Measurements from ENCODE around the gene SLC25A44.

SLC25A44 gene, protein sequence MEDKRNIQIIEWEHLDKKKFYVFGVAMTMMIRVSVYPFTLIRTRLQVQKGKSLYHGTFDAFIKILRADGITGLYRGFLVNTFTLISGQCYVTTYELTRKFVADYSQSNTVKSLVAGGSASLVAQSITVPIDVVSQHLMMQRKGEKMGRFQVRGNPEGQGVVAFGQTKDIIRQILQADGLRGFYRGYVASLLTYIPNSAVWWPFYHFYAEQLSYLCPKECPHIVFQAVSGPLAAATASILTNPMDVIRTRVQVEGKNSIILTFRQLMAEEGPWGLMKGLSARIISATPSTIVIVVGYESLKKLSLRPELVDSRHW

DNA sequence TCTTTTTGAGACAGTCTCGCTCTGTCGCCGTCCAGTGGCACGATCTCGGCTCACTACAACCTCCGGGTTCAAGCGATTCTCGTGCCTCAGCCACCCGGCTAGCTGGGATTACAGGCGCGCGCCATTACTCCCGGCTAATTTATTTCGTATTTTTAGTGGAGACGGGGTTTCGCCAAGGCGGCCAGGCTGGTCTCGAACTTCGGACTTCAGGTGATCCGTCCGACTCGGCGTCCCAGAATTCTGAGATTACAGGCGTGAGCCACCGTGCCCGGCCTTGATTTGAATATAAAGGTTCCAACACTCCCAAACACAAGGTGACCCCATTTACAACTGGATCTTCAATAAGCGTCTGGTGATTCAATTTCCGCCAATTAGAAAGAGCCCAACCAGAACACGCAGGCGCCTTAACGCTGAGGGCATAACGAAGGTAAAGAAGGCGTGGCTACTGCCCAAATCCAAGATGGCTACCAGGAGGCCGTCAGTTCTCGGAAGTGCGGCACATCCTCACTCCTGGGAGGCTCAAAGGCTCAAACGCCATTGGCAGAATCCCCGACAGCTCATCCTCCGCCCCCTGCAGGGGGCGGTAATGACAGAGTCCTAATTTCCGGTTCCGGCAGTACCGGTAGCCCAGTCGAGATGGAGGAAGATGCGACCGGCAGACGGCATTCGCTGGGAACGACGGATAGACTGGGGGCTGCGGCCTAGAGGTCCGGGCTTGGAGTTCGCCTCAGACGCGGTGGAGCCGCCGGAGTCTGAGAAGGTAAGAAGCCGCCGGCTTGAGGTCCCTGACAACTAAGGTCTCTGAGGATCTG is at the start of gene SLC25A44:
Gene SLC25A44 (plus strand): TSS at position 617 of the 812 bp plus-strand sequence. CDS start 5,744 bp downstream, outside the sequence.
- peak; percentile 92 to 96 (median 95) for DNase-seq (ENCODE audit: low read depth in 3 of 3)

DNA sequence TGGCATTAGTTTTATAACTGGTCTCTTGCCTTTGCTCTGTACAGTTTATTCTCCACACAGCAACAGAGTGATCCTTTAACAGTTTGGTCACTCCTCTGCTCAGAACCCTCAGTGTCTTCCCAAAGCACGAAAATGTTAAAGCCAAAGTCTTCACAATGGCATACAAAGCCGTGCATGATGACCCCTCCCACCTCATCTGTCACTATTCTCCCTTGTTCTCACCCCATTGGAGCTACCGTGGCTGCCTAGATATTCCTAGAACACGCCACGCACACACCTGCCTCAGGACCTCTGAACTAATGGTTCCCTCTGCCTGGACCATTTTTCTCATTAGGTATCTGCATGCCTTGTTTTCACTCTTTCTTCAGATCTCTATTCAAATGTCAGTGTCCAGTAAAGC is 49.2 kb upstream of the SLC25A44 start:
- no peak for DNase-seq (ENCODE audit: low read depth in 3 of 3)

DNA sequence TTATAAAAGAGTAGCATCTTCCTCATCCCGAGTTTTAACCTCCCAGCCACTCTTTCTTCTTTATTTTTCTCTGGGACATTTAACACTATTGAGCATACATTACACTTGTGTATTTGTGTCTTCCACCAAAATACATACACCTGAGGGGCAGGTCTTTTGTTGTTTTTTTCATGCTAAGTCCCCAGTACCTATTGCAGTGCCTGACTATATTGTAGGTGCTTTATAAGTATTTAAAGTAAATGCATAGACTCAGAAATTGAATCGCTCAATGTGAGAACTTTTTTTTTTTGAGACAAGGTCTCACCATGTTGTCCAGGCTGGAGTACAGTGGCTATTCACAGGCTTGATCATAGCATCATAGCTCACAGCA is 48.3 kb upstream of the SLC25A44 start:
- no peak for DNase-seq (ENCODE audit: low read depth in 3 of 3)

DNA sequence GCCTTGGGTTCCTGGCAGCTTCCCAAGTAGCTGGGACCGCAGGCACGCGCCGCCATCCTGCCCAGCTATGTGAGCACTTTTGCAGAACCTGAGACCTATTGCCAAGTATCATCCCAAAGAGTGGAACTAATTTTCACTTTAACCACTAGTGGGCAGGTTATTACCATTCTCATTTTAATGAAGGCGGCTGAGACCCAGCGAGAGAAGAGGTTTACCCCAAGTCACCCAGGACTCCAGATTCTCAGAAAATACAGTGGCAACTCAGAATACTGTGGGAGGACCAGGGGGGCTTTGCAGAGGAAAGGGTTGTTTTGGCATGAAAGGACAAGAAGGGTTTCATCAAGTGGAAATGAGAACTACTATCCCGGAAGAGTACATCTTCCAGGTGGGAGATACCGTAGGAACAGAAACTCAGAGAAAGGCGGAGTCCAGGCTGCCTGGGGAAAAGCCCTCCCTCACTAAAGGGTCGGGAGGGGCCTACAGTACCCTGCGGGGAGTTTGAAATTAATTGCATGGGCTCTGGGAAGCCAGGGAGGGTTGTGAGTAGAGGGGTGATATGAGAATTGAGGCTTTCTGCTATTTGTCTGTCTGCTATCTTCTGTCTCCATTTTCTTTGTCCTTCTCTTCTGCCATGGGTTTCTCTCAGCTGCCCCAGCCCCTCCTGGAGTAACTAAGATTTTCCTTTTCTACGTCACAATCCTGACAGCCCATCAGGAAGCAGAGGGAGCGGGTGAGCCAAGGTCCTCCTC is 47.7 kb upstream of the SLC25A44 start:
- DNase-seq (ENCODE audit: low read depth in 3 of 3) = peak in 1 of 3 experiments; percentile 46

DNA sequence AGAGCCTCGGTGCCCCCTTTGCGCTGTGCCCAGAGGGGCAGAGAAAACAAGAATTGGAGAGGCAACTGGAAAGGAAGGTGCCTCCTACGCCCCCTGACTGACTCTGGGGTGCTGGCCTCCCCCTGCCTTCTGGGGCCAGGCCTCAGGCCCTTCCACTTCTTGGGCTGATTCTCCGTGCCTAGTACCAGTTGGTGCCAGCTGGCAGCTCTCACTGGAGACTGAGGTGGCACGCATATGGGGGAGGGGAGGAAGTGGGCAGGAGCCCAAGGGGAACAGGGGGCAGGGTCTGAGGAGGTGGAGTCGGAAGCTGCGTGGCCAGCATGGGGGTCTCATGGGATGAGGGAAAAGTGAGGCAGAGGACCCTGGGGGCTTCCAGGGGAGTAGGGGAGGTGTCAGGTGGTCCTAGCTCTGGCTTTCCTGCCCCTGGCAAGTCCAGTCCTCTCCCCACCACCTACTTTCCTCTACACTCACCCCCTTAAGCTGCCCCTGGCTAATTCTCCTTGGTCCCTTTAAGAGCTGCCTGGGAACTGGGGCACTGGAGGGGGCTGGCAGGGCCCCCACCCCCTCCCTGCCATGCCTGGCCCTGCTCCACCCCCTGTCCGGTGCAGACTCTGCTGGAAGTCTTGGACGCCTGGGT is 47.0 kb upstream of the SLC25A44 start:
- DNase-seq (ENCODE audit: low read depth in 3 of 3) = no peak

DNA sequence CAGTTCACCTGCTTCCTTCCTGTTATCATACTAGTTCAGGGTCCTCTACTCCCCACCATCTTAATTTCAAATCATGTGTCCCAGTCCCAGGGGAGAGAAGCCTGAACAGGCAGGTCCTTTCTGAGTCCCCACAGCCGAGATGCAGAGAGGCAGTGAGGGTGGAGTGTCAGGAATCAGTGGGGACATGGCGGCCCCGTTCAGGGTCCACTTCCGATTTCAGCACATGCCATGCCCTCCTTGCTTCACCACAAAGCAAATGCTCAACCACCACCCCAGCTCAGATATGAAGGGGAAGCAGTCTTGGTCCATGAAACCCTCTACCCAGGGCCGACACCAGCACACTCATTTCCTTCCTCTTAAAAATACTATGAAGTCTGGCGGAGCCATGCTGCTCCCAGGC is 45.7 kb upstream of the SLC25A44 start:
- DNase-seq (ENCODE audit: low read depth in 3 of 3) = no peak

DNA sequence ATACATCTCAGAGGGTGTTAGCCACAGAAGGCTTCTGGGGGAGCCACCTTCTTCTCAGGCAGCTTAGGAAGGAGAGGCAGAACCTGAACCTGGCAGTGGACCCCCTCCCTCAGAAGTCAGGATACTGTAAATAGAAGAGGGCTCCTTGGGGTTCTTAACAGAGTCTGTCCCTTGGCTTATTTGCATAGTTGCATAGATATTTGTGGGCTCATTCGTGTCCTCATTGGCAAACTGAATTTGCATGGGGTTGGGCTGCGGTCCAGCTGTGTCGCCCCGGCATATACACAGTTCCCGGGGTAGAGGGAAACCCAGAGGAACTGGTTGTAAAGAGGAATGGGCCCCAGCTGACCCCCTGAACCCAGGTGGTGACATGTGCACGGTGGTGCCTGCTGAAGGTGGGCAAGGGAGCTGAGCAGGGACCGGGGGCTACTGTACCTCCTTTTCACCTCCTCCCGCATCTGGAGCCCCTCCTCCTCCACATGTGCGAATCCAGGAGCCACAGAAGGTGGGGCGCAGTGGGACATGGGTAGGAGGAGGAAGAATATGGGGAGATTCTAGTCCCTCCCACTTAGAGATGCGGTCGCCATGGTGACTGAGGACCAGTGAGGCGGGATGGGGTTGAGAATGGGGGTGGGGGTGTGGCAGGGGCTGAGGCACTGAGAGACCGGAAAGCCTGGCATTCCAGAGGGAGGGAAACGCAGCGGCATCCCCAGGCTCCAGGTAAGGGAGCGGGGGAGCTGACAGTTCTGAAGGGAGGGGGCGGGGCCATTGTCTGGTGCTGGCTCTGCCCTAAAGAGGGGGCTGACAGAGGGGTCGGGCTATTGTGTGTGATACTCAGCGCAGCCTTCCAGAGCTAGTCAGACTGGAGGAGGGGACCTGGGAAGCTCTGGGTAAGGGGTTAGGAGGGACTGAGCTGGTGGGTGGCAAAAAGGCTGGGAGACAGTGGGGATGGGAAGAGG is 44.3 kb upstream of the SLC25A44 start:
- no peak for DNase-seq (ENCODE audit: low read depth in 3 of 3)

DNA sequence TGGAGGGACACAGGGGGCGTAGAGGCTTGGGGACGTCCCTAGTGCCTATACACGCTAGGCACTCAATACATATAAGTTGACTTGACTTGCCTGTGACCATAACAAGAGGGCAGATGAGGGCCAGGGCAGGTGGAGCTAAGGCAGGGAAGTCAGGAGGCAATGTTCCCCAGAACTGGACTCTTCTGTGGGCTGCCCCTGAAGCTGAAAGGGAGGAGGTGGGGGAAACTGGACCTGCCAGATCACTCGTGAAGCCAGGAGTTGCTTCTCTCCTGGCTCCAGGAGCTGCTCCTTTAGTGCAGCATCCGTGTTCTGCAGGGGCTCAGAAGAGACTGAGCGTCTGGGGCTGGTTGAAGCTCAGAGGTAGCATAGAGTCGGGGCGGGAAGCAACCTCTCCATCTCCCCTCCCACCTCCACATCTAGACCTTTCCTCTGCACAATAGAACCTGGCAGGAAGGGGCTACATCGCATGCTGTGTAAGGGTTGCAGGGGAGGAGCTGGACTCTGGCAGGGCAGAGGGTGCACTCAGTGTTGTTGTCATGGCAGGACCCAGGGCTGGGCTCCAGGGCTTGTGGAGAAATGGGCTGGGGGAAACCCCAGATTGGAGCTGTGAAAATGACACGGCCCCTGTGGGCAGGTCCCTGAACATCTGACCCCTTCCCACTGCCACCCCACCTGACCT is 43.4 kb upstream of the SLC25A44 start:
- no peak for DNase-seq (ENCODE audit: low read depth in 3 of 3)

DNA sequence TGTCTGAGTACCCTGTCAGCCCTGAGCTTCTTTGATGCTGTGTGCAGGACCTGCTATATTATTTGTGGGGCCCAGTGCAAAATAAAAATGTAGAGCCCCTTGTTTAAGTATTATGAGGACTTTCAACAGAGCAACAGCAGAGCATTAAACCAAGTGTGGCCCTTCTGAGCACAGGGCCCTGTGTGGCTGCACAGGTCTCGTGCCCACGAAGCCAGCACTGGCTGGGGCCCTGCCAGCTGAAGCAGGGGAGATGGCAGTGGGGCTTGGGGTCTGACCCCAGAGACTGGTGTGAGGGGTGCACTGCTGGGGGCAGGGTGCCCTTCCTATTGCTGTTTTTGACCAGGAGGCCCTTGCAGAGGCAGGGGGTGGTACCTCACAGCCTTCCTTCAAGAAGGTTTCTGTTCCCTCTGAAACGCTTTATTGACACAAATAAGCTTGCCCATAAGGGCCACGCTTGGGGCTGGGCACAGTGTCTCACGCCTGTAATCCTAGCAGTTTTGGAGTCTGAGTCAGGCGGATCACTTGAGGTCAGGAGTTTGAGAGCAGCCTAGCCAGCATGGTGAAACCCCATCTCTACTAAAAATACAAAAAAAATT is 42.7 kb upstream of the SLC25A44 start:
- DNase-seq (ENCODE audit: low read depth in 3 of 3) = no peak

DNA sequence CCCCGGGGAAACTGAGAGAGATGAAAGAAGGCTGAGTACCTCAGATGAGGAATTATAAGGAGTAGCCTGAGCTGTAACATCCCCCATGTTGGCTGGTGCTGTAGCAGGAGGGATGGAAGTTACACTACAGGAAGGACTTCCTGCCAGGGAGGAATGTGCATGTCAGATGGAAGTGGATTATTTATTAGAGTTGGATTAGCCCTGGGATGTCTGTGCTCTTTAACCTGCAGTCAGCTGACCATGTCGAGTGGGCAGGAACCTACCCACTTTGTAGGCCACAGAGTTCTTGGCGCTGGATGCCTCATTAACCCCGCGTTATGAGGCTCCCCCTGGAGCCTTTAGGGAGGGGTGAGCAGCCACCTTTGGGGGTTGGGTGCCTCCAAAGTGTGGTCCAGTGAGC is 41.3 kb upstream of the SLC25A44 start:
- no peak for DNase-seq (ENCODE audit: low read depth in 3 of 3)

DNA sequence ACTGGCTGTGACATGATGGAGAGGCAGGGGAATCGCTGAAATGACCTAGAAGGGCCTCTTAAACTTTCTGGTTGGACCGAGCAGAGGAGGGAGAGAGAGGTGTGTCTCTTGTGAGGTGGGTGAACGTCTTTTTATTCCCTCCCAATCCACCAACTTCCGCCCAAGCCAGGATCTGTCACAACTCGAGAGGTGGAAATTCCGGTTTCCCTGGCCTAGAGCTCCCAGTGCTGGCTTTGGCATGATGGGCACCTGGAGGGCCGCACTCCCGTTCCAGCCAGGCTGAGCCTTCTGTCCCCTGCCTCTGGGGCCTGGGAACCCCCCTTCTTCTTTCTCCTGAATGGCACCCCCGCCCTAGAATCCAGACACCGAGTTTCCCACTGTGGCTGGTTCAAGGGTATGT is 40.5 kb upstream of the SLC25A44 start, which contains the start of gene SEMA4A:
Gene SEMA4A (plus strand): TSS at position 224 of the 400 bp plus-strand sequence. CDS start 994 bp downstream, outside the sequence.
- no peak for DNase-seq (ENCODE audit: low read depth in 3 of 3)

DNA sequence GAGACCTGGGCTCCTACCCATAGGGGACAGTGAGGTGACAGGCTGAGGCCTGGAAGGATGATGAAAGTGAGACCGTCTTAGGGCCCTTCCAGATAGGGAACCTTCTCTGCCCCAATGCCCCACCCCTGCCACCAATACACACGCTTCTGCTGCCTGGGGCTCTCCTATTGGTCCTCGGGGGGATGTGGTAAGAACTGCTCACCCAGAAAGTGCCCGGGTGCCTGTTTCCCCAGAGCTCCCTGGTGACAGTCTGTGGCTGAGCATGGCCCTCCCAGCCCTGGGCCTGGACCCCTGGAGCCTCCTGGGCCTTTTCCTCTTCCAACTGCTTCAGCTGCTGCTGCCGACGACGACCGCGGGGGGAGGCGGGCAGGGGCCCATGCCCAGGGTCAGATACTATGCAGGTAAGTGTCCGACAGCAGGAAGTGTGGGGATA is 39.6 kb upstream of the SLC25A44 start:
- DNase-seq (ENCODE audit: low read depth in 3 of 3) = peak in 1 of 3 experiments; percentile 63

DNA sequence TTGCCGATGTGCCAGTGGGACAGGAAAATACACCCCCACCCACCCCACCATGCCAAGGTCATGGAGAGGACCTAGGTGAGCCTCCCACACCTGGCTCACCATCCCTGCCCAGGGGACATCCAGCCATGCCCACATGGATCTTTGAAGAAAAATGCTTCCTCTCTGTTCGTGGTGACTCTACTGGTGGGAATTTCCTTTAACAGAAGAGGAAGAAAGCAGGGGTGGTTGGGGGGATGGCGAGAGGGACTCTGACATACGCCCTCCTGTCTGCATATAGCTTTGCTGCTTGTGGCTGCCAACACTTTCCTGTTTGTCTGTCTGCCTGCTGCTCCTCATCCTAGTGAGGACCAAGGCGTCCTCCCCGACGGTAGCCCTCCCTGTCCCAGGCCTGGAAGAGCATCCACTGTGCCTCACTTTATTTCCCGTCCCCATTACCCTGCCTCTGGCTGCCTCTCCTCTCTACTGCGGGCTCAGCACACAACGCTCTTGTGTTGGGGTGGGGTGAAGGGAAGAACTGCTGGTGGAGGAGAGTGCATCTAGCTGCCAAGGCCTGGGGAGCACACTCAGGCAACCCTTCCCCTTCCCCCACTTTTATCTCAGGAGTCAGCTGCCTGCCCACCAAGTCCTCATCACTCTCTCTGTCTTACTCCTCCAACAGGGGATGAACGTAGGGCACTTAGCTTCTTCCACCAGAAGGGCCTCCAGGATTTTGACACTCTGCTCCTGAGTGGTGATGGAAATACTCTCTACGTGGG is 38.0 kb upstream of the SLC25A44 start:
- DNase-seq (ENCODE audit: low read depth in 3 of 3) = no peak

DNA sequence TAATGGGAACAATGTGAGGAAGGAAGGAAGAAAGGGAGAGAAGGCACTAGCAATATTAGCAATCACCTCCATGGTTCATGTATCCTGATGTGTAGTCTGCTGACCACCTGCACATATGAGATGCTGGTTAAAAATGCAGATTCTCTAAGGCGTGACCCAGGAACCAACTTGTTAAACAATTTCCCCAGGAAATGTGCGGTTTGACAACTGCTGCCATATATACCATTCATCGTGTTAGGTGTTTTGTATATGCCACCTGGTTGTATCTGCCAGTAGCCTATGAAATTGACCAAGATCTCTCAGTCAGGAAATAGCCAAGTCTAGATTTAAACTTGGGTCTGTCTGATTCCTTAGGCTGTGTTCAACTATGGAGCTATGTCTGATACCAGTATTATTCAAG is 36.4 kb upstream of the SLC25A44 start:
- no peak for DNase-seq (ENCODE audit: low read depth in 3 of 3)

DNA sequence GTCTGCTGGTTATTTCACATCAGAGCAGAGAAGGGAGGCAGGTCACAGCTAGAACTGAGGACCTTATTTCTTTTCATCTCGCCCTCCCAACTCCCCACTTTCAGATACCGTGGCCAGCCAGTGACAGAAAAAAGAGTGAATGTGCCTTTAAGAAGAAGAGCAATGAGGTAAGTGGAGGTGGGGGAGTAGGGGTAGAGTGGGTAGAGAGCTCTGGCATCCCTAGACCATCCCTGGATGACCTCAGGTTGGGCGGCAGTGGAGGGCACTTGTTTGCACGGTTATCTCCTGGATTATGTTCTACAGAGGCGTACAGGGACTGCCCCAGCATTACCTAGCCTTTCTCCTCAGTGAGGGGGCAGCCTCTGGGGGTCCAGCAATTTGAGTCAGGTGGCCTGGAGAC is 35.9 kb upstream of the SLC25A44 start:
- DNase-seq (ENCODE audit: low read depth in 3 of 3) = no peak

DNA sequence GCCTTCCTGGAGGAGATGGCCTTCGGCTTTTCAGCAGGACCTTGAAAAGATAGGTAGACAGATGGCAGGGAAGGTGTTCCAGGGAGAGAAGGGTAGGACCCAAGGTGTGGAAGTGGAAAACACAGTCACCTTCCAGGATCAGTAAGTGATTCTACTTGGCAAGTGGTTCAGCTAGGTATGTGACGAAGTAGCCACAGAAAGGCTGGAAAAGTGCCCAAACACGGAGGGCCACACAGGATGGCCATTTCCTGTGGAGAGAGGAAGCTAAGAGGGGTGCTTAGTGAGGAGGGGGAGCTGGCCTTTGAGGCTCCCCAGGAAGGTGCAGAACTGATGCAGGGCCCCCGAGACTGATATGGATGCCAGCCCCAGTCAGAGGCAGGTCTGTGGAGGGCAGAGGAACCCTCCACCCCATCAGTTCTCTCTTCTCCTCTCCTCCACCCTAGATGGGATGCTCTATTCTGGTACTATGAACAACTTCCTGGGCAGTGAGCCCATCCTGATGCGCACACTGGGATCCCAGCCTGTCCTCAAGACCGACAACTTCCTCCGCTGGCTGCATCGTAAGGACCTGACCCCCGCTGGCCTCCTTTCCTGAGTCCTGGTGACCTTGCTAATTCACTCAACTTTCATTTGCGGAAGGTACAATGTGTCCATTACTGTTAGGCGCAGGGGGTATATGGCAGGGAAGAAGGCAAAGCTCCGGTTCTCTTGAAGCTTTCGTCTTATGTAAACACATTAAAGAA is 33.7 kb upstream of the SLC25A44 start:
- DNase-seq (ENCODE audit: low read depth in 3 of 3) = no peak

DNA sequence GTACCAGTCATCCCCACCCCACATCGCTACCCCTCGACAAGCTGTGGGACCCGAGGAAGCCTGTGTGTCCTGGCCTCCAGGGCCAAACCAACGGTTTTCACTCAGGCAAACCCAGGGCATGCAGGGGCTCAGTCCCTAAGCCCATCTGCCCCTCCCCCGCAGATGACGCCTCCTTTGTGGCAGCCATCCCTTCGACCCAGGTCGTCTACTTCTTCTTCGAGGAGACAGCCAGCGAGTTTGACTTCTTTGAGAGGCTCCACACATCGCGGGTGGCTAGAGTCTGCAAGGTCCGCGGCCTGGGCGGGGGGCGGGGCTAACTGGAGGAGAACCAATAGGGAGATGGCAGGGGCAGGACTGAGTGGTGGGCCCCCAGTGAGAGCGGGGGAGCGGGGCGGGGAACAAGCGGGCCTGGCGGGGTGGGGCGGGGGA is 33.1 kb upstream of the SLC25A44 start:
- peak; percentile 45 to 87 (median 62) for DNase-seq (ENCODE audit: low read depth in 3 of 3)

DNA sequence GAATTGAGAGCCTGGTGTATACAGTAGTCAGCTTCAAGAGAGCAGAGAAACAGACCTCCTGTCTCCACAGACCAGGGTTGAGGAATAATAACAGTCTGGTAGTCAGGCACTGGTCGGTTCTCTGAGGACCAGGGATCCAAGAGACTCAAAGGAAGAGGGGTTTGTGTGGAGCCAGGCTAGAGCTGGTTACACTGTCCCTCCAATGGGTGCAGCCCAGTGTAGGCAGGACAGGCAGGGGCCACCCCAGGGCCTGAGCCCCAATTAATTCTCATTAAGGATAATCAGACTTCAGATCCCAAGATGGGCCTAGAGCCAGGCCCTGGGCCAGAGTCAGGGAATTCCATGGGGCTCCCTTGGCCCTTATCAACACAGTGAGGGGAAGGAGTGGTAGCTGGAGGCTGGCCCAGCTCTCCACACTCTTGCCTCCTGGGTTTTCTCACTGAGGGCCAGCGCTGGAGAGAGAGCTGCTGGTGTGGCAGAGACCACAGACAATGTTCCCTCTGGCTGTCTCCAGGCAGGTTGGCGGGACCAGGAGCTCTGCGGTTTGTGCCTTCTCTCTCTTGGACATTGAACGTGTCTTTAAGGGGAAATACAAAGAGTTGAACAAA is 31.4 kb upstream of the SLC25A44 start:
- no peak for DNase-seq (ENCODE audit: low read depth in 3 of 3)
